LHCN-M2 (cell line): Measurements from ENCODE around the gene LRRC57. TPM values are rescaled to one million over a fixed set of nuclear protein-coding genes. Genes with fewer than 3 reads are reported as not detected.

Experiments
- DNase-seq: peaks from one replicate; pipeline ENCODE4 v3.0.0-alpha.2; 2012; ENCODE audit warnings: low read depth
- total RNA-seq: library from RNA; depleted of rRNA; stranded (reverse); fragments of >200 nt; gene quantifications from 2 replicates; pipeline ENCODE4 v1.2.3, GENCODE V29; 2014

LRRC57 gene
- total RNA-seq, 1 experiment from 2014 or later = 12.6 TPM

DNA sequence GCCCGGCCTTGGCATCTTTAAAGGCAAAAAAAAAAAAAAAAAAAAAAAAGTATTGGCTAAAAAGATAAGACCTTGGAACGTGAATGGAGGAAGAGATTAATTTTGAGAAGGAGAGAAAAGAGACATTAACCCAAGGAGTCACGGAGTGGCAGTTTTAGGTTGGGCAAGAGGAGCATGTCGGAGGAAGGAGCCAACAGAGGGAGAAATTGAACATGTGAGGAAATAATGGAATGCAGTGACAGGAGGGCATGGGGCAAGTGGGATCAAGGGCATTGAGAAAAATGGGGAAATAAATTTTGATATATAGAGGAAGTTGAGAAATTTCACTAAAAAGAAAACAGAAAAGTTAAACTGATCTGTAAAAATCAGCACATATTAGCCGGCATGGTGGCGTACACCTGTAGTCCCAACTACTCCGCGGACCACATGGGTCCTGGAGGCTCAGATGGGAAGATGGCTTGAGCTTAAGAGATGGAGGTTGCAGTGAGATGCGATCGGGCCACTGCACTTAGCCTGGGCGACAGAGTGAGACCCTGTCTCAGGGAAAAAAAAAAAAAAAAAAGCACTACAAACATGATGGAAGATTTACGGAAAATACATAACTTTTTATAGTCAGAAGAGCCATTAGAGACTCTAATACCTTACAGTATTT lies 1.3 kb upstream of the LRRC57 start:
- DNase-seq = no peak

DNA sequence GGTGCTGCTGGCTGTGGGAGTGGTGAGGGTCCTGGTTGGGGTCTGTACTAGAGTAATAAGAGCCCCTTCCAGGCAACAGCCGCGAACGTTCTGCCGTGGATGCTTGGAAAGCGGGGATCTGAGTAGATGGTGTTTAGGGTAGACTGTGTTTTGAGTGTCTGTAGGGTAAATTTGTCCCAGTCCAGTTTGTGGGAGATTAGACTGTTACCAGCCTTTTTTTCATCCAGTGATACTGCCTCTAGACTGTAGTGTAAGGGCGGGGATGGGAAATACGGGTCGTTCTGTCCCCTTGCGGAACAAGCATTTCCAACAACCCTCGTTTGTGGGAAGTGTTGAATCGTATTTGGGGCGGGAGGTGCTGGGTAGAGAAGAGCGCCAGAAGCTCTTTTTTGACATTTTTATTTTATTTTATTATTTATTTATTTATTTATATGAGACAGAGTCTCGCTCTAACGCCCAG lies 469 bp upstream of the LRRC57 start:
- DNase-seq = peak; percentile 54

- DNase-seq = peak; percentile 53
Observed at GRCh38 chr15:42547918-42548248, 710 bp downstream of the LRRC57 start.

DNA sequence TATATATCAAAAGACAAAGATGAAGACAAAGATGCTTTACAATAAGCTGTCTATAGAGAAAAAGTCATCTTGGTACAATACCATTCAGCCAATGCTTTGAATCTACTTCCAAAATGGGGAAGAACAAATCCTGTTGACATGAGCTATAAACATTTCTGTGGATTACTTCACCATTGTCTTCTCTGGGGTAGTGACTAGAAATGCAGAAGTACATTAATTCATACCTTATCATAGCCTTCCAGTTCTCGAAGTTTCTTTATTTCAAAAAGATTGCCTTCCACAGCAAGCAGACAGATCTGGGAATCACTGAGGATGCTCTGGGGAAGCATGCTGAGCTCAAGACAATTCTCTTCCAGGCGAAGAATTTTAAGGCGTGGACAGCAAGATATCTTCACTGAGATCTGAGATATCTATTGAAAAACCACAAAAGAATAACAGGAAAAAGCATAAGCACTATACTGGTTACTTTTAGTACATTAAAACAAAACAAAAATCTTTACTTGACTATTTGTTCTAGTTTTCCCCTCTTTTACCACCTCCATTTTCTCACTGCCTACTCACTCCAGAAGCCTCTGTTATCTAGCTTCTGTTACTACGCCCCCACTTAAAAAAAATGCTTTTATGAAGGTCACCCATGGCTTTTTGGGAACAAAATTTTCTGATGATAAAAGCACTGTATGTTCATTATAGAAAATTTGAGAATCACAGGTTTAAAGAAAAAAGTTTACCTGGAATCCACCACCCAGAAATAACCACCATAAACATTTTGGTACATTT lies 3.6 kb downstream of the LRRC57 start:
- DNase-seq = no peak

GRCh38 chr15:42533246-42533645 lies 15.3 kb downstream of the LRRC57 start:
- no peak for DNase-seq

GRCh38 chr15:42528970-42529369 lies 19.6 kb downstream of the LRRC57 start:
- DNase-seq = no peak

- DNase-seq = no peak
Observed at GRCh38 chr15:42523331-42523730, 25.3 kb downstream of the LRRC57 start.

DNA sequence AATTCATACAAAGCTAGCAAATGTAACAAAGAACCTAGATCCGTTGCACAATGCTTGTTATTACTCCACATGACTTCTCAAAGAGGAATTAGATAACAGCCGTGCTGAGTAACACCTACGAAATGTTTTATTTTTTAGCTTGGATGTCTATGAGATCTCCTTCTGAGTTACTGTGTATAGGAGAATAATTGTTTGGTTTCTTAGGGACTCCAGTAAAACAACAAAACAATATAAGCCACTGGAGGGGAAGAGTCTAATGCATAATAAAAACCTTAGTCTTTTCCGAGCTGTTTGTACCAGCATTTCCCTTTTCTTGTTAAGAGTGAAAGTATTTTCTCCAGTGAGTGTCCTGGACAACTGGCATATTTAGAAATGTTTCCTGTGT lies 37.6 kb downstream of the LRRC57 start:
- DNase-seq = peak; percentile 84

DNA sequence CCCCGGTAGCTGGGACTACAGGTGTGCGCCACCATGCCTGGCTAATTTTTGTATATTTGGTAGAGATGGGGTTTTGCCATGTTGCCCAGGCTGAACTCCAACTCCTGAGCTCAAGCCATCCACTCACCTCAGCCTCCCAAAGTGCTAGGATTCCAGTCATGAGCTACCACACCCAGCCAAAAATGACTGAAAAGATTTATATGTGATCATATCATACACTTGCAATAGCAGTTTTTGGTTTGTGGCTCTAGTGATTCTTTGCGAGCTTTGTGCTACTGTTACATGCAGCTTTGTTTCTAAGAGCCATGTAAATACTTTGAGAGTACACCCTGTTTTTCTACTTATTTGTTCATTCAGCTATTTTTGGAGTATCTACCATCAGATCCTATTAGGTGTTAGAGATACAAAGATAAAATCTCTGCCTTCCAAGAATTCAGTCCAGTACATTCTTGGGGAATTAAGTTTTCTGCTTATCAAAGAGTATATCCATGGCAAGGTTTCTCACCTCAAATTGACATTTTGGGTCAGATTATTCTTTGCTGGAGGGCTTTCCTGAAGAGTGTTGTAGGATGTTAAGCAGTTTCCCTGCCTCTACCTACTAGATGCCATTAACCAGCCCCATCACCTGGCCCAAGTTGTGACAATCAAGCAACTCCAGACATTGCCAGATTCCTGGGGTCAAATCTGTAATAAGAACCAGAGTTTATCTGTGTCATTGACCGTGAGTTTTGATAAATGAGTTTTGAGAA lies 38.2 kb downstream of the LRRC57 start:
- DNase-seq = no peak

DNA sequence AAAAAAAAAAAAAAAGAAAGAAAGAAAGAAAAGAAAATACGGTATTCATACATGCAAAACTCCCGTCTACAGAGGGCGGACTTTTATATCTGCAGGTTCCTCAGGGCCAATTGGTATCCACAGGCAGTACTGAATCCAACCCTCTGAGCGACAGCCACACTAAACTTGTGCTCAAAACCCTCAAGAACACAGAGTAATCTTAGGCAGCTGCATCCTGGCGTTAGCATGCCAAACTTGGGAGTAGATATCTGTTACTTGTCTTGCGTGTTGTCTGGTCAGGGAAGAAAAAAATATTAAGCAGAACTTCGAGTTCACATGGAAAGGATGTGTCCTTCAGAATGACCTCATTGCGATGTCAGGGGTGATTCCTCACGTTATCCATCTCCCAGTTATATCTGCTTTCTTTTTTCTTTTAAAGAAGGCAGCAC lies 40.3 kb downstream of the LRRC57 start:
- peak; percentile 97 for DNase-seq

- peak; percentile 27 for DNase-seq
Observed at GRCh38 chr15:42507514-42507913, 41.1 kb downstream of the LRRC57 start.

DNA sequence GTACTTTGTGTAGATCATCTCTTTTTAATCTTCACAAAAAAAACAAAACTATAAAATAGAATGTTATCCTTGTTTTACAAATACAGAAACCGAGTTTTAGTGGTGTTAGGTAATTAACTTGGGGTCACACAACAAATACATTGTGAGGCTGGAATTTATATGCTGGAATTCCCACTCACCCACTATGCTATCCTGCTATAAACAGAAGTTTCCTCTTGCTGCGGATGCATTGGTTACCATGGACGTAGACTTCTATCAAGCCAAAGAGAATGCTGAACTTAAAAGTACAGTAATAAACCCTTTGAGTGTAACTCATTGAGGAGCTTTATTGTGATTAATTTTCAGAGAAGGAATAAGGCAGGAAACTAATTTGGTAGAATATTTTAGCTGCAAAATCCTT lies 44.0 kb downstream of the LRRC57 start:
- DNase-seq = no peak

DNA sequence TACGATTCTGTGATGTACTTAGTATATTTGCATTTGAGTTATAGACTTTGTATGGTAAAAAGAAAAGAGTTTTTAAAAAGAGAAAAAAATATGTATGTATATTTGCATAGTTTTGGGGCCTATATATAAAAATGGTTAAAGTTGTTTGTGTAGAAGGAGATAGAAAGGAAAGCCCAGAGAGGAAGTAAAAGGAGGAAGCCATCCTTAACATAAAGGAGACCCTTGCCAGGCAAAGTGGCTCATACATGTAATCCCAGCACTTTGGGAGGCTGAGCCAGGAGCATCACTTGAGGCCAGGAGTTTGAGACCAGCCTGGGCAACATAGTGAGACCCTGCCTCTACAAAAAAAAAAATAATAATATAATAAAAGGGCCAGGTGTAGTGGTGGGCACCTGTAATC lies 44.8 kb downstream of the LRRC57 start:
- DNase-seq = no peak

DNA sequence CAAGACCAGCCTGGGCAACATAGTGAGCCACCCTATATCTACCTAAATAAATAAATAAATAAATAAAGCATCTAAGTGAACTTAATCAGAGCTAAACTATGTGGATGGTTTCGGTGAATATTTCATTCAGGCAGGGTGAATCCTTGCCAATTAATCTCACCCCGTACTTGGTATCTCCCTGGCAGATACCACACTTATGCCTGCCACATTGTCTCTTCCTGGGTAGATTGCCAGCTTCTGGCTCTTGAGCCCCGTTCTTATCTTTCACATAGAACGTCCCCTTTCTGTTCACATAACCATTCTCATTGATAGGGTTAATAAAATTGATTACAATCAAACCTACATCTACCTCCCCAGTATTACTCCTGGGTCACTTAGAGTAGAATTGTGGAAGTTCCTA lies 46.1 kb downstream of the LRRC57 start:
- DNase-seq = no peak

DNA sequence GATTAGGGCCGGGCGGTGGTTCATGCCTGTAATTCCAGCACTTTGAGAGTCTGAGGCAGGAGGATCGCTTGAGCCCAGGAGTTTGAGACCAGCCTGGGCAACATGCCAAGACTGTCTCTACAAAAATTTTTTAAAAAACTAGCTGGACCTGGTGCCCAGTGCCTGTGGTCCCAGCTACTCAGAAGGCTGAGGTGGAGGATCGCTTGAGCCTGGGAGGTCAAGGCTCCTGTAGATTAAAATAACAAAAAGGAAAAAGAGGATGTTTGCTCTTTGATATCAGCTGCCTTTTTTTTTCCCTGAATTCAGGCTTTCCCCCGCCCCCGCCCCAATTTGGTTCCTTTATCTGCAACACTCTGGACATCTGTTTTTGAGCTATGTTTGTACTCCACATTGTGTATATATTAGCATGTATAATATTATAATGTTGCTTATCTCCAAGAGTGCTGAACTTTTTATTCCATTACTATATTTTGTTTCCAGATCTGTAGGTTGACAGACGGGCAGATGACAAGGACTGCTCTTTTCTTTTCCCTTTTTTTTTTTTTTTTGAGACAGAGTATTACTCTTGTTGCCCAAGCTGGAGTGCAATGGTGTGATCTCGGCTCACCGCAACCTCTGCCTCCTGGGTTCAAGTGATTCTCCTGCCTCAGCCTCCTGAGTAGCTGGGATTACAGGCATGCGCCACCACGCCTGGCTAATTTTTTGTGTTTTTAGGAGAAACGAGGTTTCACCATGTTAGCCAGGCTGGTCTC lies 48.6 kb downstream of the LRRC57 start:
- peak; percentile 56 for DNase-seq

GRCh38 chr15:42498212-42499068 lies 50.2 kb downstream of the LRRC57 start:
- DNase-seq = no peak

DNA sequence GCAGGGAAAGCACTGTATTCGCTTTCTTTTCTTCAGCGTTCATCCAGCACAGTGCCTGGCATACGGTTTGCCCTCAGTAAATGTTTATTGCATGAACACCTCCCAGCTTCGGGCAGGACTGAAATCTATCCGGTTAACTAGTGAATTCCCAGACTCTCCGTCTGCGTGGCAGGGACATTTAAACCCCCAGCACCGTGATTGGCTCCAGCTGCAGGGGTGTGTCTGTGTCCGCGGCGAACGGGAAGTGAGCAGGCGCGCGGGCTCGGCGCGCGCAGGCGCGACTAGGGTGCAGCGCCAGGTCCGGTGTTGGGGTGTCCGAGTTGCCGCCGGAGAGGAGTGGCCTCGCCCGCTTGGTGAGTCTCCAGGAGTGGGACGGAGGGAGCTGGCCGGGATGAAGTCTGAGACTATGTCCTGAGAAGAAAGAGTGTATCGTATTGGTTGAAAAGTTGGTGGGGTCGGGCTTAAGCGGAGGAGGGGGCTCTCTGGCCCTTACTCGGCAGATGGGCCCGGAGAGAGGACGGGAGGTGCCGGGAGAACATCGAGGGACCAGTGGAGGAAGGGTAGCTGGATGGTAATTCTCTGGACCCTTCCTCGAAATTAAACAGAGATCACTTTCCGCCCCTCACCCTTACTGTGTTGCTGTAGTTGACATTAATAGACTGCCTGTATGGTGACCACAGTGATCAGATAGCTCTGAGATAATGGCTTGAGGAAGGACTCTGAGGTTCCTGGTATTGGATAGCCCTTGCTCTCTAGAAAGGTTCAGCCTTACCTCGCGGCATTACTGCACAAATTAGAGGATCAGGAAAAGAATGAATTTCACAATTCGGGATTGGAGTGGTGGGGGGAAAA lies 53.0 kb downstream of the LRRC57 start, which contains the start of gene SNAP23:
Gene SNAP23 (plus strand): TSS at position 274 of the 852 bp plus-strand sequence. CDS start 16,213 bp downstream, outside the sequence.
- DNase-seq = peak; percentile 95

GRCh38 chr15:42494998-42495360 lies 53.6 kb downstream of the LRRC57 start:
- DNase-seq = peak; percentile 76

GRCh38 chr15:42493679-42494078 lies 54.9 kb downstream of the LRRC57 start:
- DNase-seq = no peak
